Testis (tissue), 2 donors: Measurements from ENCODE around the gene PRDM1.

Experiments
- POLR2A ChIP-seq: fragments of 450-650 bp; IDR thresholded peaks from one replicate; pipeline ENCODE4 v1.6.1; 2017; ENCODE audit warnings: antibody characterized with exemption, mild to moderate bottlenecking, moderate library complexity
- TF ChIP-seq, protein P1 (sequence below), 3 experiments: fragments of 450-650 bp in 2 of 3; fragments of 200-600 bp in 1 of 3; sonication (generic) in 1 of 3; IDR thresholded peaks; one replicate each; pipeline ENCODE4 v1.5.1; 2016 to 2019; ENCODE audit warnings: antibody characterized with exemption in 3 of 3, mild to moderate bottlenecking in 2 of 3, moderate library complexity in 1 of 3

DNA sequence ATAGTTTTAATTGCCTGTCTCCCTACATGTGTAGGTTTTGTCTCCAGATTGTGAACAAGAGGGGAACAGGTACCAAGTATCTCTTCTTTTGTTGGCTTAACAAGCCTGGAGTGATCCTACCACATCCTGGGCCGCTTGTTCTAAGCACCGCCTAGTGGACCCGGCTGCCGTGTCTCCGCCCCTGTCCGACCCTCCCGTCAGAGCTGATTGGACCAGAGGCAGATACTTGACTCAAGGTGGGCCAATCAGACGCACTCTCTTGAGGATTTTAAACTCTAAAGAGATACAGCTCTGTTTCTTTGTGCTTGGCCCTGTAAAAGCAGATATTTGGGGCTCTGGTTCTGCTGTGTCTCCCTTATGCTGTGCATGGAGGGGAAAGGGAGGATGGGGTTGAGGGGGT, 68.2 kb downstream of the PRDM1 start:
- TF ChIP-seq, protein P1, sequence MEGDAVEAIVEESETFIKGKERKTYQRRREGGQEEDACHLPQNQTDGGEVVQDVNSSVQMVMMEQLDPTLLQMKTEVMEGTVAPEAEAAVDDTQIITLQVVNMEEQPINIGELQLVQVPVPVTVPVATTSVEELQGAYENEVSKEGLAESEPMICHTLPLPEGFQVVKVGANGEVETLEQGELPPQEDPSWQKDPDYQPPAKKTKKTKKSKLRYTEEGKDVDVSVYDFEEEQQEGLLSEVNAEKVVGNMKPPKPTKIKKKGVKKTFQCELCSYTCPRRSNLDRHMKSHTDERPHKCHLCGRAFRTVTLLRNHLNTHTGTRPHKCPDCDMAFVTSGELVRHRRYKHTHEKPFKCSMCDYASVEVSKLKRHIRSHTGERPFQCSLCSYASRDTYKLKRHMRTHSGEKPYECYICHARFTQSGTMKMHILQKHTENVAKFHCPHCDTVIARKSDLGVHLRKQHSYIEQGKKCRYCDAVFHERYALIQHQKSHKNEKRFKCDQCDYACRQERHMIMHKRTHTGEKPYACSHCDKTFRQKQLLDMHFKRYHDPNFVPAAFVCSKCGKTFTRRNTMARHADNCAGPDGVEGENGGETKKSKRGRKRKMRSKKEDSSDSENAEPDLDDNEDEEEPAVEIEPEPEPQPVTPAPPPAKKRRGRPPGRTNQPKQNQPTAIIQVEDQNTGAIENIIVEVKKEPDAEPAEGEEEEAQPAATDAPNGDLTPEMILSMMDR (IDR thresholded peaks at IDR 0.05): no peak
- TF ChIP-seq POLR2A: no peak
